Mesothelial cell of epicardium (in vitro differentiated cells): Measurements from ENCODE around the gene C2CD3. TPM values are rescaled to one million over a fixed set of nuclear protein-coding genes. Genes with fewer than 3 reads are reported as not detected.
A peak's percentile ranks its signal among the peaks of the same experiment; 100 is the strongest.

Experiments
- DNase-seq, 2 experiments: peaks; one replicate each; pipeline ENCODE4 v3.0.0; 2021; ENCODE audit warnings: low spot score in 2 of 2; ENCODE audit not compliant: unreplicated experiment in 2 of 2
- H3K27ac Mint-ChIP-seq: 2 replicates; pipeline ENCODE4 v1.8.0; 2021; ENCODE audit warnings: mixed read lengths
- H3K27me3 Mint-ChIP-seq: 2 replicates; pipeline ENCODE4 v1.8.0; 2021; ENCODE audit warnings: low read depth, mixed read lengths
- H3K36me3 Mint-ChIP-seq: 2 replicates; pipeline ENCODE4 v1.8.0; 2021; ENCODE audit warnings: mixed read lengths
- H3K4me1 Mint-ChIP-seq: 2 replicates; pipeline ENCODE4 v1.8.0; 2021; ENCODE audit warnings: mixed read lengths
- H3K4me3 Mint-ChIP-seq: 2 replicates; pipeline ENCODE4 v1.8.0; 2021; ENCODE audit warnings: mild to moderate bottlenecking, moderate library complexity, mixed read lengths
- H3K9me3 Mint-ChIP-seq: 2 replicates; pipeline ENCODE4 v1.8.0; 2021; ENCODE audit warnings: mixed read lengths
- total RNA-seq: library from RNA; stranded (reverse); gene quantifications from 3 replicates; pipeline ENCODE4 v1.2.1, GENCODE V29; 2021
- TF ChIP-seq, protein P1 (sequence below): fragments of 200-600 bp; sonication (generic); IDR thresholded peaks from one replicate; pipeline ENCODE4 v1.5.0; 2021; ENCODE audit warnings: antibody characterized with exemption; ENCODE audit not compliant: unreplicated experiment

C2CD3 gene
- total RNA-seq, 1 donor from 2014 or later: 34.8 TPM

DNA sequence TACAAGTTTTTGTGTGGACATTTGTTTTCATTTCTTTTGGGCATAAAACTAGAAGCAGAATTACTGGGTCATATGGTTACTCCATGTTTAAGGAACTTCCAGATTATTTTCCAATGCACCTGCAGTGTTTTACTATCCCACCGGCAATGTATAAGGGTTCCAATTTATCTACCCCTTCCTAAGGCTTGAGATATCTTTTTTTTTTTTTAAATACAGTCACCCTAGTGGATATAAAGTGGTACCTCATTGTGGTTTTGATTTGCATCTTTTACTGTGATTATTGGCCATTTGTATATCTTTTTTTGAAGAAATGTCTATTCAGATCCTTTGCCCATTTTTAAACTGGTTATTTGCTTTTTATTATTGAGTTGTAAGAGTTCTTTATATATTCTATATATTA is 127.4 kb downstream of the C2CD3 start:
- Mint-ChIP-seq H3K27me3 (no peaks in the 10 kb centered on the region), H3K4me3 (no peak overlapping the region), H3K9me3 (peaks cover 4% of the 10 kb centered on the region), H3K36me3 (peaks cover 53% of the 10 kb centered on the region), H3K4me1 (no peaks in the 10 kb centered on the region), H3K27ac (no peak overlapping the region)
- TF ChIP-seq, protein P1, sequence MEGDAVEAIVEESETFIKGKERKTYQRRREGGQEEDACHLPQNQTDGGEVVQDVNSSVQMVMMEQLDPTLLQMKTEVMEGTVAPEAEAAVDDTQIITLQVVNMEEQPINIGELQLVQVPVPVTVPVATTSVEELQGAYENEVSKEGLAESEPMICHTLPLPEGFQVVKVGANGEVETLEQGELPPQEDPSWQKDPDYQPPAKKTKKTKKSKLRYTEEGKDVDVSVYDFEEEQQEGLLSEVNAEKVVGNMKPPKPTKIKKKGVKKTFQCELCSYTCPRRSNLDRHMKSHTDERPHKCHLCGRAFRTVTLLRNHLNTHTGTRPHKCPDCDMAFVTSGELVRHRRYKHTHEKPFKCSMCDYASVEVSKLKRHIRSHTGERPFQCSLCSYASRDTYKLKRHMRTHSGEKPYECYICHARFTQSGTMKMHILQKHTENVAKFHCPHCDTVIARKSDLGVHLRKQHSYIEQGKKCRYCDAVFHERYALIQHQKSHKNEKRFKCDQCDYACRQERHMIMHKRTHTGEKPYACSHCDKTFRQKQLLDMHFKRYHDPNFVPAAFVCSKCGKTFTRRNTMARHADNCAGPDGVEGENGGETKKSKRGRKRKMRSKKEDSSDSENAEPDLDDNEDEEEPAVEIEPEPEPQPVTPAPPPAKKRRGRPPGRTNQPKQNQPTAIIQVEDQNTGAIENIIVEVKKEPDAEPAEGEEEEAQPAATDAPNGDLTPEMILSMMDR: peak; percentile 49
- no peak for DNase-seq

DNA sequence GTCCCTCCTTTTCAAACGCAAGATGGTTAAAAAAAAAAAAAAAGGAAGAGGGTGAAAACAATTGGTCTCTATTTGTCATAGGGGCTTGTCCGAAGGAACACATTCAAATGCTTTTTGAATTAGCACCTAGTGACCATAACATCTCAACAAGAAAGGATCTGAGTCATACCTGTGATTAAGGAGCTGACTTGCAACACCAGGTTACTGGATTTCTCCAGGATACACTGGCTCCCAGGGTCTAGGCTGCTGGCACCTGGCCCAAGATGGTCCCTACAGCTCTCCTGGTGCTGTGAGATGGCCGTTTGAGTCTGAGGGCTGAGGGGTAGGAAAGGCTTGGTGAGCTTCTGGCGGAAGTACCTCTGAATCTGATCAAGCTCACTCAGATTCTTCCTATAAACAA is 133.5 kb downstream of the C2CD3 start:
- H3K4me1 Mint-ChIP-seq: no peaks in the 10 kb centered on the region
- H3K4me3 Mint-ChIP-seq: no peak overlapping the region

DNA sequence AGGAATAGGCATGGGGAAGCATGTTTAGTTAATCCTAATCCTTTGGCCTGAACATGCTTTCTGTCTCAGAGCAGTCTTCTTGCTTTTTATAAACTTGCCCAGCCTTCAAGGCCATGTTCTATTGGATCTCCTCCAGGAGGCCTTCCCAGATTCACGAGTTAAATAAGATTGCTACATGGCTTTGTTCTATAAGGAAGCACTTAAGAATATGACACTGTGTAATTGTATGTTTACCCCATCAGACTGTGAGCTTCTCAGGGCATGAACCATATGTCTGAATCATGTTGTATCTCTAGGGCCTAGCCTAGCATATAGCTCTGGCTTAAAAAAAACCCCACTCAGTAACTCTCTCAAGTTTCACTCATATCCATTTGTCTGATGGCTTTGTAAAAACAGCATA is 135.5 kb downstream of the C2CD3 start:
- H3K27me3 Mint-ChIP-seq: no peaks in the 10 kb centered on the region
- no peaks in the 10 kb centered on the region for H3K4me1 Mint-ChIP-seq
- no peaks in the 10 kb centered on the region for H3K9me3 Mint-ChIP-seq
- TF ChIP-seq, protein P1: no peak
- DNase-seq: no peak
- peaks cover 30% of the 10 kb centered on the region for H3K36me3 Mint-ChIP-seq
- H3K4me3 Mint-ChIP-seq: no peak overlapping the region
- no peak overlapping the region for H3K27ac Mint-ChIP-seq

More for the DNA sequence above, 133.5 kb downstream of the C2CD3 start:
- H3K36me3 Mint-ChIP-seq: peaks cover 44% of the 10 kb centered on the region
- H3K27ac Mint-ChIP-seq: no peak overlapping the region
- TF ChIP-seq, protein P1: no peak
- H3K27me3 Mint-ChIP-seq: no peaks in the 10 kb centered on the region
- no peak for DNase-seq
- H3K9me3 Mint-ChIP-seq: no peaks in the 10 kb centered on the region

DNA sequence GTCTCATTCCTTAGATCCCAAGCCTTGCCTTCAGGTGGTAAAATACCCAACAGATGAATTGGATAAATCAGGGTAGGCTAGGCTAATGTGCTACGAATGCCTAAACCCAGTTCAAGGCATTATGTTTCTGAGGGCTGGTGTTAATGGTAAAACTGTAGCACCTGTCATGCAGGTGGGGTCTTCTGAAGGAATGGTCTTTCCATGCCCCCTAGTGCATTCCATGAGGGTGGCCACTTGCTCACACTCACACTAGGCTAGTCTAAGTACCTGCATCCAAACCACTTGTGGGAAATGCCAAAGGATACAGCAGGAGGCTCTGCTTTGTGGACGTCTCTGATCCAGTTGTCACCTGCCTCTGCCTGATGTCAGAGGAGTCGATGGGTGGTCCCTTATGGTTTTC is 137.8 kb downstream of the C2CD3 start:
- H3K4me1 Mint-ChIP-seq: no peaks in the 10 kb centered on the region
- TF ChIP-seq, protein P1: no peak
- no peaks in the 10 kb centered on the region for H3K27me3 Mint-ChIP-seq
- peaks cover 24% of the 10 kb centered on the region for H3K36me3 Mint-ChIP-seq
- no peak for DNase-seq
- no peak overlapping the region for H3K4me3 Mint-ChIP-seq
- no peak overlapping the region for H3K27ac Mint-ChIP-seq
- H3K9me3 Mint-ChIP-seq: no peaks in the 10 kb centered on the region

DNA sequence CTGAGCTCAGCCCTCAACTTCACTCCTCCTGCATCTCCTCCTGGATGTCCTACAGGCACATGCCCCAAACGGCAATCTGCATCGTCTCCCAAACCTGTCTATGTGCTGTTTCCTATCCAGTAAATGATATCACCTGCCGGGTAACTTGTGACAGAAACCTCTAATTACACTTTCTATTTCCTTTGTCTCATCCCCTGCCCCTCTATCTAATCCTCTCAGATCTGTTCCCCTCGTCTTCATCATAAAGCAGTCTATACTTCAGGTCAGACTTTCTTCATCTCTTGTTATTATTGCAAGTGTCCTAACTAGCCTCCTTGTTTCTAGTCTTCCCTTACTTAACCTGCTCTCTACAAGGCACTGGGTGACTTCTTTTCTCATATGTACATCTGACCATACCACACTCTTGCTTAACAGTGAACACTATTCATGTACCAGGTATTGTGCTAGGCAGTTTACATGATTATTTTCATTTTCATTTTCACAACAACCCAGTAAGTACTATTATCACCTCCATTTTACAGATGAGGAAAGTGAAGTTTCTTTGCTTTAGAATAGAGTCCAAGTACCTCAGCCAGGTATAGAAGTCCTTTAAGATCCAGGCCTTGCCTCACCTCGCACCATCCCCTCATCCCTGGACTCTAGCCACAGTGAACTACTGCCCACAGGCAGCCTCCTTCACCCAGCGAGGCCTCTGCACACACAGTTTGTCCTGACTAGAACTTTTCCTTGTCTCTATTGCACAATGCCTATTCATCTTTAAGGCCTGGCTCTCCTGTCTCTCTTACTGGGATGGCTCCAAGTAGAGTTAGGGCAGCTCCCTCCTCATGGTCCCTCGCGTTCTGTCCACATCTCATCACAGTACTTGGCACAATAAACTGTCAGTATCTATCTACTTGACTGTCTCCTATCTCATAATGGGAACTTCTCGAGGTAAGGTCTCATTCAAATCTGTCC is 139.8 kb downstream of the C2CD3 start:
- no peak overlapping the region for H3K27ac Mint-ChIP-seq
- peaks cover 20% of the 10 kb centered on the region for H3K36me3 Mint-ChIP-seq
- H3K27me3 Mint-ChIP-seq: no peaks in the 10 kb centered on the region
- H3K9me3 Mint-ChIP-seq: no peaks in the 10 kb centered on the region
- no peak overlapping the region for H3K4me3 Mint-ChIP-seq
- DNase-seq: no peak
- H3K4me1 Mint-ChIP-seq: no peaks in the 10 kb centered on the region
- TF ChIP-seq, protein P1: no peak
